ENCODE data around the gene RSBN1.

- TF ChIP-seq CTCF (IDR thresholded peaks at IDR 0.05; ENCODE audit: insufficient read depth, low read length, poor library complexity, severe bottlenecking): no peak
- TF ChIP-seq EZH2phosphoT487 (conservative IDR thresholded peaks at IDR 0.05; ENCODE audit: low read length): no peak
Measured at GRCh38 chr1:113780374-113781146, 31.7 kb downstream of the RSBN1 start.
